ENCODE results near the gene GSAP. TPM values are rescaled to one million over a fixed set of nuclear protein-coding genes. Genes with fewer than 3 reads are reported as not detected.

The GSAP gene
- total RNA-seq, 1 experiment from 2014 or later = 2.0 TPM

DNA sequence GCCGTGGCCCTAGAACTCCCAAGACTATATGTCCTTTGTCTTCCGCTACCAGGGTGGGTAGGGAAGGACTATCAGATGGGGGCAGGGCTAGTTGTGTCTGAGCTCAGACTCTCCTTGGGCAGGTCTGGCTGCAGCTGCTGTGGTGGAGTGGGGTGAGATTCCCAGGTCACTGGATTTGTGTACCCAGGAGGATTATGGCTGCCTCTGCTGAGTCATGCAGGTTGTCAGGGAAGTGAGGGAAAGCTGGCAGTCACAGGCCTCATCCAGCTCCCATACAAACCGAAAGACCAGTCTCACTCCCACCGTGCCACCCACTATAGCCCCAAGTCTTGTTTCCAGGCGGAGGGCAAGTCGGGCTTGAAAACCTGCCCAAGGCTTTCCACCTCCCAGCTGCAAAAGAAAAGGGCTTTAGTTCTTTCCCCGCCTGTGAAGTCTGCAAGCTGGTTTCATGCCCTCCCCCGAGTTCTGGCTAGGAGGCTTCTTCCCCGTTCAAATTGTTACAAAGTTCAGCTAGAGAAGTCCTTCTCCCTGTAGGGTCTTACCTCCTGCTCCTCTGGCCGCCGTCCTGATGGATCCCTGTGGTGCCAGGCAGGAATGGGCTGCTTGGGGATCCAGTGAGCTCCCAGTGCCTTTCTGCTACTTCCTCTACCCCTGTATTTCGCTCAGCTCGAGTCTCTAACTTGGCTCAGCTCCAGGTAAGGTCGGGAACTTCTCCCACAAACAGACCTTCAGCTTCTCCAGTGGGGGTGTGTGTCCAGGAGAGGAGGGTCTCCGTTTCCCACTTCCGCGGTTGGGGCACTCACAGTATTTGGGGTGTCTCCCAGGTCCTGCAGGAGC is 109.7 kb downstream of the GSAP start (continued):
- TF ChIP-seq SMAD3 (CRISPR knock-in tag; IDR thresholded peaks at IDR 0.05; ENCODE audit: borderline replicate concordance) = no peak
- TF ChIP-seq JAZF1 (CRISPR knock-in tag; IDR thresholded peaks at IDR 0.05) = no peak
- TF ChIP-seq ZNF416 (CRISPR knock-in tag; IDR thresholded peaks at IDR 0.05) = no peak
- TF ChIP-seq KAT7 (CRISPR knock-in tag; IDR thresholded peaks at IDR 0.05; ENCODE audit: borderline replicate concordance) = no peak
- no peak for TF ChIP-seq NR3C1 (CRISPR knock-in tag; conservative IDR thresholded peaks at IDR 0.05; ENCODE audit: low read depth)
- no peak for TF ChIP-seq IRF2 (CRISPR knock-in tag; IDR thresholded peaks at IDR 0.05; ENCODE audit: borderline replicate concordance, low read depth)

DNA sequence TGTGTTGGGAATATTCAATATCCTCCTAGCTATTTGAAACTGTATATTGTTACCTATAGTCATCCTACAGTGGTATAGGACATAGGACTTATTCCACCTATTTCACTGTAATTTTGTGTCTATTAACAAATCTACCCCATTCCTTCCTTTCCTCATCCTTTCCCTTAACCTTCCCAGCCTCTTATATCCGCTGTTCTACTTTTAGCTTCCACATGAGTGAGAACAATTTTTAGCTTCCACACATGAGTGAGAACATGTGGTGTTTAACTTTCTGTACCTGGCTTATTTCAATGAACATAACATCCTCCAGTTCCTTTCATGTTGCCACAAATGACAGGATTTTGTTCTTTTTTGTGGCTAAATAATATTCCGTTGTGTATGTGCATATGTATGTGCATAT is 120.6 kb downstream of the GSAP start:
- H3K27ac Mint-ChIP-seq = no peak overlapping the region
- no peak for DNase-seq (ENCODE audit: low spot score)
- no peaks in the 10 kb centered on the region for H3K27me3 Mint-ChIP-seq (ENCODE audit: low read depth)
- ChIA-PET POLR2A (no interaction called here), CTCF (no interaction called here)
- ATAC-seq = no peak
- TF ChIP-seq ESRRA (CRISPR knock-in tag; IDR thresholded peaks at IDR 0.05; ENCODE audit: borderline replicate concordance) = no peak
- TF ChIP-seq ELF4 (CRISPR knock-in tag; IDR thresholded peaks at IDR 0.05; ENCODE audit: low read depth) = no peak
- TF ChIP-seq ZNF232 (CRISPR knock-in tag; IDR thresholded peaks at IDR 0.05) = no peak
- TF ChIP-seq ZNF121 (CRISPR knock-in tag; IDR thresholded peaks at IDR 0.05) = no peak
- TF ChIP-seq, protein P1, sequence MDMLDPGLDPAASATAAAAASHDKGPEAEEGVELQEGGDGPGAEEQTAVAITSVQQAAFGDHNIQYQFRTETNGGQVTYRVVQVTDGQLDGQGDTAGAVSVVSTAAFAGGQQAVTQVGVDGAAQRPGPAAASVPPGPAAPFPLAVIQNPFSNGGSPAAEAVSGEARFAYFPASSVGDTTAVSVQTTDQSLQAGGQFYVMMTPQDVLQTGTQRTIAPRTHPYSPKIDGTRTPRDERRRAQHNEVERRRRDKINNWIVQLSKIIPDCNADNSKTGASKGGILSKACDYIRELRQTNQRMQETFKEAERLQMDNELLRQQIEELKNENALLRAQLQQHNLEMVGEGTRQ (CRISPR knock-in tag; IDR thresholded peaks at IDR 0.05) = no peak
- TF ChIP-seq IRF2 (CRISPR knock-in tag; IDR thresholded peaks at IDR 0.05; ENCODE audit: borderline replicate concordance, low read depth) = no peak
- TF ChIP-seq, protein P2, sequence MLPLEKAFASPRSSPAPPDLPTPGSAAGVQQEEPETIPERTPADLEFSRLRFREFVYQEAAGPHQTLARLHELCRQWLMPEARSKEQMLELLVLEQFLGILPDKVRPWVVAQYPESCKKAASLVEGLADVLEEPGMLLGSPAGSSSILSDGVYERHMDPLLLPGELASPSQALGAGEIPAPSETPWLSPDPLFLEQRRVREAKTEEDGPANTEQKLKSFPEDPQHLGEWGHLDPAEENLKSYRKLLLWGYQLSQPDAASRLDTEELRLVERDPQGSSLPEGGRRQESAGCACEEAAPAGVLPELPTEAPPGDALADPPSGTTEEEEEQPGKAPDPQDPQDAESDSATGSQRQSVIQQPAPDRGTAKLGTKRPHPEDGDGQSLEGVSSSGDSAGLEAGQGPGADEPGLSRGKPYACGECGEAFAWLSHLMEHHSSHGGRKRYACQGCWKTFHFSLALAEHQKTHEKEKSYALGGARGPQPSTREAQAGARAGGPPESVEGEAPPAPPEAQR (CRISPR knock-in tag; IDR thresholded peaks at IDR 0.05) = no peak
- TF ChIP-seq ZNF416 (CRISPR knock-in tag; IDR thresholded peaks at IDR 0.05) = no peak
- TF ChIP-seq, protein P3, sequence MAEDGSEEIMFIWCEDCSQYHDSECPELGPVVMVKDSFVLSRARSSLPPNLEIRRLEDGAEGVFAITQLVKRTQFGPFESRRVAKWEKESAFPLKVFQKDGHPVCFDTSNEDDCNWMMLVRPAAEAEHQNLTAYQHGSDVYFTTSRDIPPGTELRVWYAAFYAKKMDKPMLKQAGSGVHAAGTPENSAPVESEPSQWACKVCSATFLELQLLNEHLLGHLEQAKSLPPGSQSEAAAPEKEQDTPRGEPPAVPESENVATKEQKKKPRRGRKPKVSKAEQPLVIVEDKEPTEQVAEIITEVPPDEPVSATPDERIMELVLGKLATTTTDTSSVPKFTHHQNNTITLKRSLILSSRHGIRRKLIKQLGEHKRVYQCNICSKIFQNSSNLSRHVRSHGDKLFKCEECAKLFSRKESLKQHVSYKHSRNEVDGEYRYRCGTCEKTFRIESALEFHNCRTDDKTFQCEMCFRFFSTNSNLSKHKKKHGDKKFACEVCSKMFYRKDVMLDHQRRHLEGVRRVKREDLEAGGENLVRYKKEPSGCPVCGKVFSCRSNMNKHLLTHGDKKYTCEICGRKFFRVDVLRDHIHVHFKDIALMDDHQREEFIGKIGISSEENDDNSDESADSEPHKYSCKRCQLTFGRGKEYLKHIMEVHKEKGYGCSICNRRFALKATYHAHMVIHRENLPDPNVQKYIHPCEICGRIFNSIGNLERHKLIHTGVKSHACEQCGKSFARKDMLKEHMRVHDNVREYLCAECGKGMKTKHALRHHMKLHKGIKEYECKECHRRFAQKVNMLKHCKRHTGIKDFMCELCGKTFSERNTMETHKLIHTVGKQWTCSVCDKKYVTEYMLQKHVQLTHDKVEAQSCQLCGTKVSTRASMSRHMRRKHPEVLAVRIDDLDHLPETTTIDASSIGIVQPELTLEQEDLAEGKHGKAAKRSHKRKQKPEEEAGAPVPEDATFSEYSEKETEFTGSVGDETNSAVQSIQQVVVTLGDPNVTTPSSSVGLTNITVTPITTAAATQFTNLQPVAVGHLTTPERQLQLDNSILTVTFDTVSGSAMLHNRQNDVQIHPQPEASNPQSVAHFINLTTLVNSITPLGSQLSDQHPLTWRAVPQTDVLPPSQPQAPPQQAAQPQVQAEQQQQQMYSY (CRISPR knock-in tag; IDR thresholded peaks at IDR 0.05) = no peak
- H3K4me3 Mint-ChIP-seq = no peak overlapping the region
- H3K4me1 Mint-ChIP-seq = no peaks in the 10 kb centered on the region
- no peaks in the 10 kb centered on the region for H3K36me3 Mint-ChIP-seq
- H3K9me3 Mint-ChIP-seq = peaks cover 16% of the 10 kb centered on the region

DNA sequence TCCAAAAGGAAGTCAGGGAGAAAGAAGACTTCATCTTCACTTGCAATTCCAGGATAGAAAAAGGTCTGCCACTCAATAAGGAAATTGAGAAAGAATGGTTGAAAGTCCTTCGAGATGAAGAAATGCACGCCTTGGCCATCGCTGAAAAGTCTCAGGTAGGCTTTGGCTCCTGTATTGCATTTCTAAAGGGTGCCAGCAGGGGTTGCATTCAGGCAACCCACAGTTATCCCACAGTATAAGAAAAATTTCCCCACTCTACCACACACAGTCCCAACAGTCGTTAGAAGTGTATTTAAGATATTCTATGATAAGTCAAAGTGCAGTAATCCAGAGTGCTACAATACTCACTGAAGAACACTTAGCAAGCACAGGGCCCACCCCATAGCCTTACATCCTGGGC is 123.1 kb downstream of the GSAP start:
- peak; percentile 55; the same call in 1 of the 2 replicates for ATAC-seq

More for the DNA sequence above, 123.1 kb downstream of the GSAP start:
- TF ChIP-seq FOXK1 (CRISPR knock-in tag; IDR thresholded peaks at IDR 0.05) = no peak
- no peak for TF ChIP-seq ELF4 (CRISPR knock-in tag; IDR thresholded peaks at IDR 0.05; ENCODE audit: low read depth)
- TF ChIP-seq ZNF317 (CRISPR knock-in tag; IDR thresholded peaks at IDR 0.05; ENCODE audit: borderline replicate concordance, low read depth) = no peak
- TF ChIP-seq ZNF121 (CRISPR knock-in tag; IDR thresholded peaks at IDR 0.05) = no peak
- TF ChIP-seq ZNF232 (CRISPR knock-in tag; IDR thresholded peaks at IDR 0.05) = no peak
- TF ChIP-seq, protein P4, sequence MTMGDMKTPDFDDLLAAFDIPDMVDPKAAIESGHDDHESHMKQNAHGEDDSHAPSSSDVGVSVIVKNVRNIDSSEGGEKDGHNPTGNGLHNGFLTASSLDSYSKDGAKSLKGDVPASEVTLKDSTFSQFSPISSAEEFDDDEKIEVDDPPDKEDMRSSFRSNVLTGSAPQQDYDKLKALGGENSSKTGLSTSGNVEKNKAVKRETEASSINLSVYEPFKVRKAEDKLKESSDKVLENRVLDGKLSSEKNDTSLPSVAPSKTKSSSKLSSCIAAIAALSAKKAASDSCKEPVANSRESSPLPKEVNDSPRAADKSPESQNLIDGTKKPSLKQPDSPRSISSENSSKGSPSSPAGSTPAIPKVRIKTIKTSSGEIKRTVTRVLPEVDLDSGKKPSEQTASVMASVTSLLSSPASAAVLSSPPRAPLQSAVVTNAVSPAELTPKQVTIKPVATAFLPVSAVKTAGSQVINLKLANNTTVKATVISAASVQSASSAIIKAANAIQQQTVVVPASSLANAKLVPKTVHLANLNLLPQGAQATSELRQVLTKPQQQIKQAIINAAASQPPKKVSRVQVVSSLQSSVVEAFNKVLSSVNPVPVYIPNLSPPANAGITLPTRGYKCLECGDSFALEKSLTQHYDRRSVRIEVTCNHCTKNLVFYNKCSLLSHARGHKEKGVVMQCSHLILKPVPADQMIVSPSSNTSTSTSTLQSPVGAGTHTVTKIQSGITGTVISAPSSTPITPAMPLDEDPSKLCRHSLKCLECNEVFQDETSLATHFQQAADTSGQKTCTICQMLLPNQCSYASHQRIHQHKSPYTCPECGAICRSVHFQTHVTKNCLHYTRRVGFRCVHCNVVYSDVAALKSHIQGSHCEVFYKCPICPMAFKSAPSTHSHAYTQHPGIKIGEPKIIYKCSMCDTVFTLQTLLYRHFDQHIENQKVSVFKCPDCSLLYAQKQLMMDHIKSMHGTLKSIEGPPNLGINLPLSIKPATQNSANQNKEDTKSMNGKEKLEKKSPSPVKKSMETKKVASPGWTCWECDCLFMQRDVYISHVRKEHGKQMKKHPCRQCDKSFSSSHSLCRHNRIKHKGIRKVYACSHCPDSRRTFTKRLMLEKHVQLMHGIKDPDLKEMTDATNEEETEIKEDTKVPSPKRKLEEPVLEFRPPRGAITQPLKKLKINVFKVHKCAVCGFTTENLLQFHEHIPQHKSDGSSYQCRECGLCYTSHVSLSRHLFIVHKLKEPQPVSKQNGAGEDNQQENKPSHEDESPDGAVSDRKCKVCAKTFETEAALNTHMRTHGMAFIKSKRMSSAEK (CRISPR knock-in tag; IDR thresholded peaks at IDR 0.05; ENCODE audit: borderline replicate concordance) = no peak
- no peak for DNase-seq (ENCODE audit: low spot score)
- Mint-ChIP-seq H3K27ac (no peak overlapping the region), H3K4me1 (no peaks in the 10 kb centered on the region), H3K27me3 (ENCODE audit: low read depth) (no peaks in the 10 kb centered on the region; the same call in none of the 2 replicates), H3K9me3 (peaks cover 19% of the 10 kb centered on the region), H3K4me3 (no peak overlapping the region), H3K36me3 (no peaks in the 10 kb centered on the region)
- ChIA-PET POLR2A (no interaction called here), CTCF (no interaction called here)
